IPS-15b (cell line): Measurements from ENCODE around the gene MTMR10.

Experiments
- H3K27me3 ChIP-seq: one replicate; pipeline ENCODE4 v1.6.1; 2013; ENCODE audit warnings: low read length; ENCODE audit not compliant: control insufficient read depth, insufficient read depth
- H3K36me3 ChIP-seq: one replicate; pipeline ENCODE4 v1.6.1; 2013; ENCODE audit warnings: low read length; ENCODE audit not compliant: control insufficient read depth, insufficient read depth
- H3K4me1 ChIP-seq: one replicate; pipeline ENCODE4 v1.6.1; 2013; ENCODE audit warnings: mild to moderate bottlenecking, low read length; ENCODE audit not compliant: control insufficient read depth, insufficient read depth
- H3K4me3 ChIP-seq: one replicate; pipeline ENCODE4 v1.5.1; 2013; ENCODE audit warnings: low read depth, low read length
- H3K9ac ChIP-seq: one replicate; pipeline ENCODE4 v1.6.1; 2013; ENCODE audit warnings: low read depth, mild to moderate bottlenecking, low read length
- H3K9me3 ChIP-seq: one replicate; pipeline ENCODE4 v1.6.1; 2013; ENCODE audit warnings: mild to moderate bottlenecking, low read length; ENCODE audit not compliant: control insufficient read depth, insufficient read depth

MTMR10 gene

GRCh38 chr15:30925686-30926085 lies 65.7 kb downstream of the MTMR10 start:
- H3K4me1 ChIP-seq = peaks cover 21% of the 10 kb centered on the region
- H3K9me3 ChIP-seq = no peaks in the 10 kb centered on the region
- H3K9ac ChIP-seq = no peak overlapping the region
- H3K36me3 ChIP-seq = peaks cover 47% of the 10 kb centered on the region
- H3K4me3 ChIP-seq = no peak overlapping the region
- H3K27me3 ChIP-seq = no peaks in the 10 kb centered on the region

GRCh38 chr15:30924353-30924752 lies 67.1 kb downstream of the MTMR10 start:
- H3K36me3 ChIP-seq = peaks cover 39% of the 10 kb centered on the region

GRCh38 chr15:30923429-30923828 lies 68.0 kb downstream of the MTMR10 start:
- Histone ChIP-seq H3K27me3 (no peaks in the 10 kb centered on the region), H3K4me3 (no peak overlapping the region), H3K9me3 (no peaks in the 10 kb centered on the region), H3K4me1 (peaks cover 21% of the 10 kb centered on the region), H3K36me3 (peaks cover 35% of the 10 kb centered on the region), H3K9ac (no peak overlapping the region)

More at GRCh38 chr15:30924353-30924752, 67.1 kb downstream of the MTMR10 start:
- Histone ChIP-seq H3K9me3 (no peaks in the 10 kb centered on the region), H3K27me3 (no peaks in the 10 kb centered on the region), H3K4me3 (no peak overlapping the region), H3K9ac (no peak overlapping the region), H3K4me1 (peaks cover 21% of the 10 kb centered on the region)

GRCh38 chr15:30922480-30923311 lies 68.7 kb downstream of the MTMR10 start:
- Histone ChIP-seq H3K9ac (peak overlapping the region; percentile 47), H3K4me1 (peaks cover 21% of the 10 kb centered on the region), H3K27me3 (no peaks in the 10 kb centered on the region), H3K4me3 (no peak overlapping the region), H3K9me3 (no peaks in the 10 kb centered on the region), H3K36me3 (peaks cover 33% of the 10 kb centered on the region)

GRCh38 chr15:30921781-30922479 lies 69.5 kb downstream of the MTMR10 start:
- peaks cover 26% of the 10 kb centered on the region for H3K36me3 ChIP-seq
- no peaks in the 10 kb centered on the region for H3K9me3 ChIP-seq
- no peaks in the 10 kb centered on the region for H3K27me3 ChIP-seq
- peaks cover 21% of the 10 kb centered on the region for H3K4me1 ChIP-seq
- H3K9ac ChIP-seq = no peak overlapping the region
- H3K4me3 ChIP-seq = no peak overlapping the region

GRCh38 chr15:30921106-30921505 lies 70.3 kb downstream of the MTMR10 start:
- Histone ChIP-seq H3K9me3 (no peaks in the 10 kb centered on the region), H3K27me3 (no peaks in the 10 kb centered on the region), H3K9ac (no peak overlapping the region), H3K4me3 (no peak overlapping the region), H3K4me1 (peaks cover 21% of the 10 kb centered on the region), H3K36me3 (peaks cover 22% of the 10 kb centered on the region)

GRCh38 chr15:30919877-30920550 lies 71.4 kb downstream of the MTMR10 start:
- no peak overlapping the region for H3K4me3 ChIP-seq
- no peak overlapping the region for H3K9ac ChIP-seq
- H3K4me1 ChIP-seq = peaks cover 21% of the 10 kb centered on the region
- H3K36me3 ChIP-seq = peaks cover 14% of the 10 kb centered on the region
- no peaks in the 10 kb centered on the region for H3K27me3 ChIP-seq
- H3K9me3 ChIP-seq = no peaks in the 10 kb centered on the region

GRCh38 chr15:30918366-30918765 lies 73.1 kb downstream of the MTMR10 start:
- H3K9me3 ChIP-seq = no peaks in the 10 kb centered on the region
- H3K4me3 ChIP-seq = no peak overlapping the region
- H3K4me1 ChIP-seq = peaks cover 21% of the 10 kb centered on the region
- no peaks in the 10 kb centered on the region for H3K27me3 ChIP-seq
- H3K36me3 ChIP-seq = peaks cover 2% of the 10 kb centered on the region
- H3K9ac ChIP-seq = no peak overlapping the region

GRCh38 chr15:30917675-30918074 lies 73.8 kb downstream of the MTMR10 start:
- H3K9ac ChIP-seq = no peak overlapping the region
- H3K9me3 ChIP-seq = no peaks in the 10 kb centered on the region
- peaks cover 14% of the 10 kb centered on the region for H3K4me1 ChIP-seq
- H3K27me3 ChIP-seq = no peaks in the 10 kb centered on the region
- H3K36me3 ChIP-seq = peaks cover 5% of the 10 kb centered on the region
- no peak overlapping the region for H3K4me3 ChIP-seq

GRCh38 chr15:30917013-30917412 lies 74.4 kb downstream of the MTMR10 start:
- Histone ChIP-seq H3K27me3 (no peaks in the 10 kb centered on the region), H3K4me1 (peaks cover 9% of the 10 kb centered on the region), H3K4me3 (no peak overlapping the region), H3K9me3 (no peaks in the 10 kb centered on the region), H3K9ac (no peak overlapping the region), H3K36me3 (peaks cover 11% of the 10 kb centered on the region)

- no peak overlapping the region for H3K9ac ChIP-seq
- no peaks in the 10 kb centered on the region for H3K9me3 ChIP-seq
- H3K4me1 ChIP-seq = no peaks in the 10 kb centered on the region
- H3K27me3 ChIP-seq = no peaks in the 10 kb centered on the region
- H3K4me3 ChIP-seq = no peak overlapping the region
- peaks cover 17% of the 10 kb centered on the region for H3K36me3 ChIP-seq
These were observed 77.7 kb downstream of the MTMR10 start for GRCh38 chr15:30913761-30914160.
